H1 (cell line): ENCODE measurements around the gene ANO2. TPM values are rescaled to one million over a fixed set of nuclear protein-coding genes. Genes with fewer than 3 reads are reported as not detected.

ENCODE experiments used
- CTCF ChIA-PET: fragments of 300-600 bp; sonication (Branson Sonifier 250); formaldehyde crosslinking; loops from one replicate; lab custom pipeline; 2021; ENCODE audit not compliant: partially characterized antibody; lab: Charles Lee
- POLR2A ChIA-PET: fragments of 300-600 bp; sonication (Branson Sonifier 250); formaldehyde crosslinking; loops from one replicate; lab custom pipeline; 2021; ENCODE audit warnings: inconsistent platforms; ENCODE audit not compliant: partially characterized antibody; lab: Charles Lee
- DNase-seq, 2 experiments: peaks; one replicate each; pipeline versions ENCODE4 v3.0.0 to v3.0.0-alpha.2; 2010 to 2022; ENCODE audit warnings: low spot score in 2 of 2, low read depth in 1 of 2, mixed read lengths in 1 of 2
- FAIRE-seq: peaks from 2 replicates; lab custom pipeline; 2011; peaks lifted over from hg19 to GRCh38; lab: Jason Lieb, UNC
- H2AFZ ChIP-seq: 2 replicates; pipeline ENCODE4 v1.8.1; 2012; ENCODE audit warnings: low read length, inconsistent platforms
- H2AK5ac ChIP-seq: 2 replicates; pipeline ENCODE4 v1.6.1; 2013; ENCODE audit warnings: low read depth, low read length
- H2BK120ac ChIP-seq: replicated peaks from 2 replicates; pipeline ENCODE3; 2013; ENCODE audit warnings: low read depth, low read length, inconsistent platforms
- H2BK12ac ChIP-seq: 2 replicates; pipeline ENCODE4 v1.6.1; 2013; ENCODE audit warnings: low read depth, low read length
- H2BK15ac ChIP-seq: 2 replicates; pipeline ENCODE4 v1.6.1; 2013; ENCODE audit warnings: low read length
- H2BK20ac ChIP-seq: 2 replicates; pipeline ENCODE4 v1.6.1; 2013; ENCODE audit warnings: low read length
- H2BK5ac ChIP-seq: 2 replicates; pipeline ENCODE4 v1.6.1; 2013; ENCODE audit warnings: low read depth, low read length
- H3K14ac ChIP-seq: 2 replicates; pipeline ENCODE4 v1.6.1; 2013; ENCODE audit warnings: inconsistent platforms; ENCODE audit not compliant: insufficient read length
- H3K18ac ChIP-seq: 2 replicates; pipeline ENCODE4 v1.6.1; 2013; ENCODE audit warnings: low read length; ENCODE audit errors: extremely low read depth
- H3K23ac ChIP-seq: 2 replicates; pipeline ENCODE4 v1.6.1; 2013; ENCODE audit warnings: inconsistent platforms; ENCODE audit not compliant: insufficient read length
- H3K23me2 ChIP-seq: 2 replicates; pipeline ENCODE4 v1.6.1; 2013; ENCODE audit warnings: low read depth, low read length
- H3K27ac ChIP-seq: 2 replicates; pipeline ENCODE4 v1.6.1; 2011; ENCODE audit warnings: low read depth, low read length, inconsistent platforms
- H3K27me3 ChIP-seq, 4 experiments: replicated peaks in 1 of 4; 1 replicate in 1 of 4; 2 replicates in 3 of 4; pipeline versions ENCODE4 v1.6.1 to v1.8.1; 2011 to 2013; ENCODE audit warnings: low read length in 3 of 4, mild to moderate bottlenecking in 3 of 4, inconsistent platforms in 2 of 4, mixed read lengths in 2 of 4, moderate library complexity in 1 of 4; ENCODE audit not compliant: control insufficient read depth in 3 of 4, insufficient read depth in 3 of 4; ENCODE audit errors: extremely low read depth in 1 of 4
- H3K36me3 ChIP-seq, 4 experiments: 2 replicates each; pipeline versions ENCODE4 v1.6.1 to v1.8.1; 2011 to 2013; ENCODE audit warnings: mild to moderate bottlenecking in 4 of 4, low read length in 3 of 4, moderate library complexity in 2 of 4, control low read depth in 1 of 4, inconsistent platforms in 1 of 4; ENCODE audit not compliant: insufficient read depth in 4 of 4, control insufficient read depth in 2 of 4
- H3K4ac ChIP-seq: replicated peaks from 2 replicates; pipeline ENCODE3; 2013; ENCODE audit warnings: low read length, low read depth, mixed read lengths, inconsistent platforms; ENCODE audit not compliant: insufficient read length
- H3K4me1 ChIP-seq, 4 experiments: replicated peaks in 1 of 4; 1 replicate in 1 of 4; 2 replicates in 3 of 4; pipeline versions ENCODE4 v1.6.1 to v1.8.1; 2011 to 2013; ENCODE audit warnings: low read length in 3 of 4, inconsistent platforms in 2 of 4, mixed read lengths in 1 of 4; ENCODE audit not compliant: insufficient read depth in 4 of 4, control insufficient read depth in 3 of 4
- H3K4me2 ChIP-seq, 2 experiments: 2 replicates each; pipeline versions ENCODE4 v1.6.1 to v1.8.1; 2011 to 2013; ENCODE audit warnings: low read depth in 2 of 2, low read length in 2 of 2, control low read depth in 1 of 2, inconsistent platforms in 1 of 2, mild to moderate bottlenecking in 1 of 2; ENCODE audit not compliant: insufficient read depth in 1 of 2
- H3K4me3 ChIP-seq, 4 experiments: fragments of 200-600, 300-600 bp in 1 of 4; sonication (generic), shearing (Covaris generic), sonication (Bioruptor Twin) in 1 of 4; 2 replicates each; pipeline versions ENCODE4 v1.5.1 to v1.8.1; 2011 to 2016; ENCODE audit warnings: low read length in 4 of 4, low read depth in 3 of 4, control low read depth in 2 of 4, inconsistent platforms in 2 of 4, mild to moderate bottlenecking in 2 of 4, mixed read lengths in 1 of 4, moderate library complexity in 1 of 4; ENCODE audit not compliant: insufficient read depth in 2 of 4; ENCODE audit errors: extremely low read depth in 1 of 4
- H3K56ac ChIP-seq: replicated peaks from 2 replicates; pipeline ENCODE3; 2013; ENCODE audit warnings: low read depth, mild to moderate bottlenecking, mixed read lengths, low read length, inconsistent platforms; ENCODE audit not compliant: insufficient read length
- H3K79me1 ChIP-seq: 2 replicates; pipeline ENCODE4 v1.6.1; 2013; ENCODE audit warnings: low read depth, low read length, control low read depth
- H3K79me2 ChIP-seq, 2 experiments: 2 replicates each; pipeline versions ENCODE4 v1.6.1 to v1.8.1; 2012 to 2013; ENCODE audit warnings: low read length in 2 of 2, mild to moderate bottlenecking in 2 of 2, inconsistent platforms in 1 of 2; ENCODE audit not compliant: insufficient read depth in 2 of 2, control insufficient read depth in 1 of 2
- H3K9ac ChIP-seq, 4 experiments: replicated peaks in 1 of 4; 1 replicate in 1 of 4; 2 replicates in 3 of 4; pipeline versions ENCODE4 v1.6.1 to v1.8.1; 2011 to 2013; ENCODE audit warnings: low read depth in 3 of 4, low read length in 3 of 4, control low read depth in 2 of 4, mild to moderate bottlenecking in 2 of 4, moderate library complexity in 2 of 4, inconsistent platforms in 1 of 4; ENCODE audit errors: extremely low read depth in 1 of 4
- H3K9me3 ChIP-seq, 2 experiments: 2 replicates each; pipeline versions ENCODE4 v1.6.1 to v1.8.1; 2012 to 2013; ENCODE audit warnings: mild to moderate bottlenecking in 2 of 2, moderate library complexity in 2 of 2, control low read depth in 1 of 2, inconsistent platforms in 1 of 2, low read depth in 1 of 2, low read length in 1 of 2, mixed read lengths in 1 of 2; ENCODE audit not compliant: insufficient read depth in 2 of 2
- H4K20me1 ChIP-seq, 2 experiments: replicated peaks in 1 of 2; 2 replicates each; pipeline versions ENCODE3 to v1.8.1; 2011 to 2013; ENCODE audit warnings: inconsistent platforms in 2 of 2, low read length in 2 of 2, mild to moderate bottlenecking in 1 of 2; ENCODE audit not compliant: insufficient read depth in 2 of 2, control insufficient read depth in 1 of 2
- H4K5ac ChIP-seq: 2 replicates; pipeline ENCODE4 v1.6.1; 2013; ENCODE audit warnings: low read length, low read depth, mixed read lengths, inconsistent platforms; ENCODE audit not compliant: insufficient read length
- H4K8ac ChIP-seq: 2 replicates; pipeline ENCODE4 v1.8.0; 2013; ENCODE audit warnings: mild to moderate bottlenecking, moderate library complexity, low read length, inconsistent platforms; ENCODE audit not compliant: insufficient read depth; ENCODE audit errors: extremely low read depth
- H4K91ac ChIP-seq: replicated peaks from 2 replicates; pipeline ENCODE3; 2013; ENCODE audit warnings: low read length, mixed read lengths, inconsistent platforms; ENCODE audit not compliant: insufficient read length
- BACH1 ChIP-seq: IDR thresholded peaks from 2 replicates; pipeline ENCODE4 v1.6.1; 2012; ENCODE audit warnings: low read length, improper control_type of control experiment
- EP300 ChIP-seq, 2 experiments: IDR thresholded peaks; 1 replicate in 1 of 2; 2 replicates in 1 of 2; pipeline ENCODE4 v1.6.1; 2011 to 2012; ENCODE audit warnings: low read depth in 2 of 2, low read length in 2 of 2, mild to moderate bottlenecking in 2 of 2, borderline replicate concordance in 1 of 2, inconsistent platforms in 1 of 2, moderate library complexity in 1 of 2
- SIN3A ChIP-seq, 2 experiments: IDR thresholded peaks in 1 of 2; conservative IDR thresholded peaks in 1 of 2; 2 replicates each; pipeline ENCODE4 v1.6.1; 2011 to 2012; ENCODE audit warnings: low read length in 2 of 2, improper control_type of control experiment in 1 of 2, low read depth in 1 of 2, mild to moderate bottlenecking in 1 of 2
- SP1 ChIP-seq: IDR thresholded peaks from 2 replicates; pipeline ENCODE4 v1.6.1; 2011; ENCODE audit warnings: low read depth, low read length
- SRF ChIP-seq: IDR thresholded peaks from 2 replicates; pipeline ENCODE4 v1.6.1; 2011; ENCODE audit warnings: mild to moderate bottlenecking, low read depth, low read length, moderate library complexity
- USF2 ChIP-seq: IDR thresholded peaks from 2 replicates; pipeline ENCODE4 v1.6.1; 2011; ENCODE audit warnings: low read length, improper control_type of control experiment
- WGBS, 2 experiments: shearing (Covaris generic) in 1 of 2; methylation state at CpG; one replicate each; pipeline versions ENCODE4 v1.1.6 to v1.1.7; 2013 to 2015; ENCODE audit warnings: low lambda C conversion rate in 2 of 2, mixed read lengths in 2 of 2, inconsistent platforms in 1 of 2, low coverage in 1 of 2, missing lambda C conversion rate in 1 of 2; ENCODE audit not compliant: insufficient replicate concordance in 2 of 2, insufficient coverage in 1 of 2, insufficient read length in 1 of 2; ENCODE audit errors: extremely low coverage in 1 of 2, missing lambda C conversion rate in 1 of 2; 5-methylcytosine and 5-hydroxymethylcytosine counted together
- polyA plus RNA-seq, 7 experiments: library from polyadenylated mRNA; depleted of rRNA in 3 of 7; stranded (reverse) in 5 of 7; unstranded in 2 of 7; fragments of >200 nt in 5 of 7; fragments of 200-250 nt in 2 of 7; gene quantifications; 1 replicate in 5 of 7; 2 replicates in 1 of 7; 4 replicates in 1 of 7; pipeline versions ENCODE4 v1.2.1 to v1.2.3, GENCODE V29; 2011 to 2013; ENCODE audit warnings: missing spikeins in 2 of 7, mixed read lengths in 2 of 7
- total RNA-seq: library from RNA; stranded (reverse); fragmentation: NEBNext Ultra II Directional; extraction: Animal tissue kit (Norgen Biotek cat#: 25700); gene quantifications from 2 replicates; pipeline ENCODE4 v1.2.1, GENCODE V29; 2021

Gene ANO2
- total and polyA plus RNA-seq, 2 of the 8 experiments (the other 6 are each of a cell fraction or from before 2014, with no cell fraction given) = 1.9 to 5.5 TPM

- CTCF ChIA-PET = interaction anchor here (1.0 to 3.0 kb wide), 2 partner anchors 75 to 479 kb away, joined by 3 to 15 read pairs; no protein-coding TSS in a partner anchor
- 89% methylated on average over 5 of the region's 5 CpGs; no CpG with 5 or more reads in 1 of the 2 experiments for WGBS, 2 experiments
Measured at GRCh38 chr12:5573390-5573789, 371.7 kb downstream of the ANO2 start.

More at GRCh38 chr12:5573390-5573789, 371.7 kb downstream of the ANO2 start:
- Histone ChIP-seq H2BK12ac (no peak overlapping the region), H4K5ac (no peak overlapping the region), H2AK5ac (no peak overlapping the region), H4K20me1 (no peaks in the 10 kb centered on the region), H3K4me2 (no peak overlapping the region), H3K14ac (no peak overlapping the region), H3K4me1 (no peaks in the 10 kb centered on the region), H2BK5ac (no peak overlapping the region), H3K23ac (no peak overlapping the region), H3K9me3 (no peaks in the 10 kb centered on the region), H3K36me3 (no peaks in the 10 kb centered on the region), H2BK120ac (no peak overlapping the region), H3K79me1 (no peaks in the 10 kb centered on the region; the same call in 1 of the 2 replicates), H2BK15ac (no peak overlapping the region), H3K27ac (no peak overlapping the region), H2AFZ (no peak overlapping the region), H3K4me3 (no peak overlapping the region), H3K9ac (no peak overlapping the region), H3K23me2 (no peaks in the 10 kb centered on the region), H3K18ac (no peak overlapping the region), H4K8ac (no peak overlapping the region), H3K4ac (no peak overlapping the region), H2BK20ac (no peak overlapping the region), H4K91ac (no peak overlapping the region), H3K56ac (no peak overlapping the region), H3K27me3 (no peaks in the 10 kb centered on the region), H3K79me2 (no peaks in the 10 kb centered on the region)
- no peak for FAIRE-seq
- POLR2A ChIA-PET = no interaction called here
- no peak for TF ChIP-seq SRF
- no peak for TF ChIP-seq SIN3A (conservative IDR thresholded peaks at IDR 0.05 in 1 of 2, IDR thresholded peaks at IDR 0.05 in 1 of 2; ENCODE audit: low read depth in 1 of 2, low read length in 2 of 2)
- no peak for TF ChIP-seq EP300 (IDR thresholded peaks at IDR 0.05; ENCODE audit: borderline replicate concordance in 1 of 2, low read depth in 2 of 2, low read length in 2 of 2)
- TF ChIP-seq BACH1 = no peak
- TF ChIP-seq SP1 = no peak
- no peak for TF ChIP-seq USF2
- no peak for DNase-seq
